Neural cell (in vitro differentiated cells): ENCODE results near the gene PHOX2B. TPM values are rescaled to one million over a fixed set of nuclear protein-coding genes. Genes with fewer than 3 reads are reported as not detected.

Experiments
- H2AFZ ChIP-seq: fragments of 200-600, 300-800 bp; sonication (generic), shearing (Covaris generic); 2 replicates; pipeline ENCODE4 v1.6.0; 2014; ENCODE audit warnings: low read depth, mild to moderate bottlenecking, antibody characterized with exemption, low read length, moderate library complexity
- H3F3A ChIP-seq: fragments of 200-600 bp; shearing (Covaris generic); 2 replicates; pipeline ENCODE4 v1.6.1; 2016; ENCODE audit warnings: mild to moderate bottlenecking, moderate library complexity, mixed read lengths, antibody characterized with exemption, low read length; ENCODE audit not compliant: insufficient read depth, poor library complexity, severe bottlenecking
- H3K27ac ChIP-seq: fragments of 200-600, 300-800 bp; sonication (generic), shearing (Covaris generic); 2 replicates; pipeline ENCODE4 v1.5.1; 2014; ENCODE audit warnings: mild to moderate bottlenecking, low read length, moderate library complexity
- H3K27me3 ChIP-seq: fragments of 300-800, 200-600 bp; sonication (generic), shearing (Covaris generic); 2 replicates; pipeline ENCODE4 v1.6.0; 2014; ENCODE audit warnings: mild to moderate bottlenecking, low read depth, low read length, moderate library complexity; ENCODE audit not compliant: insufficient read depth
- H3K36me3 ChIP-seq: fragments of 300-800, 200-600 bp; sonication (generic), shearing (Covaris generic); 2 replicates; pipeline ENCODE4 v1.5.1; 2014; ENCODE audit warnings: mild to moderate bottlenecking, antibody characterized with exemption, low read length, moderate library complexity; ENCODE audit not compliant: insufficient read depth
- H3K4me2 ChIP-seq: fragments of 300-800, 200-600 bp; sonication (generic), shearing (Covaris generic); 2 replicates; pipeline ENCODE4 v1.6.0; 2014; ENCODE audit warnings: mild to moderate bottlenecking, low read length
- H3K4me3 ChIP-seq: fragments of 300-800, 200-600 bp; sonication (generic), shearing (Covaris generic); 2 replicates; pipeline ENCODE4 v1.5.1; 2014; ENCODE audit warnings: mild to moderate bottlenecking, low read length, moderate library complexity
- H3K79me2 ChIP-seq: fragments of 200-600 bp; shearing (Covaris generic); replicated peaks from 2 replicates; pipeline ENCODE4 v1.6.0; 2014; ENCODE audit warnings: mild to moderate bottlenecking, low read length, moderate library complexity; ENCODE audit not compliant: insufficient read depth
- H3K9ac ChIP-seq: fragments of 300-800, 200-600 bp; sonication (generic), shearing (Covaris generic); 2 replicates; pipeline ENCODE4 v1.6.1; 2016; ENCODE audit warnings: mild to moderate bottlenecking, low read length, mixed read lengths
- H3K9me2 ChIP-seq: fragments of 200-600 bp; shearing (Covaris generic); 2 replicates; pipeline ENCODE4 v1.6.1; 2016; ENCODE audit warnings: mild to moderate bottlenecking, low read length, mixed read lengths; ENCODE audit not compliant: insufficient read depth
- H3K9me3 ChIP-seq: fragments of 200-600, 300-800 bp; sonication (generic), shearing (Covaris generic); 2 replicates; pipeline ENCODE4 v1.6.1; 2016; ENCODE audit warnings: mild to moderate bottlenecking, mixed run types, low read length, moderate library complexity, mixed read lengths
- H4K20me1 ChIP-seq: fragments of 200-600 bp; shearing (Covaris generic); 2 replicates; pipeline ENCODE4 v1.6.1; 2016; ENCODE audit warnings: mild to moderate bottlenecking, mixed run types; ENCODE audit not compliant: insufficient read depth
- EP300 ChIP-seq: fragments of 450-650 bp; conservative IDR thresholded peaks from 2 replicates; pipeline ENCODE4 v1.6.1; 2014; ENCODE audit warnings: antibody characterized with exemption, mild to moderate bottlenecking, moderate library complexity; ENCODE audit not compliant: poor library complexity, severe bottlenecking
- EZH2 ChIP-seq: fragments of 200-600, 300-800 bp; shearing (Covaris generic), sonication (generic); IDR thresholded peaks from 2 replicates; pipeline ENCODE4 v1.6.1; 2014; ENCODE audit warnings: antibody characterized with exemption, low read length, borderline replicate concordance, mild to moderate bottlenecking; ENCODE audit not compliant: insufficient read depth, poor library complexity, severe bottlenecking
- MXI1 ChIP-seq: fragments of 450-650 bp; conservative IDR thresholded peaks from 2 replicates; pipeline ENCODE4 v1.6.1; 2014; ENCODE audit warnings: antibody characterized with exemption, mild to moderate bottlenecking; ENCODE audit not compliant: poor library complexity, severe bottlenecking
- POLR2AphosphoS5 ChIP-seq: IDR thresholded peaks from 2 replicates; pipeline ENCODE4 v1.6.1; 2012
- RAD21 ChIP-seq: fragments of 450-650 bp; conservative IDR thresholded peaks from 2 replicates; pipeline ENCODE4 v1.6.1; 2014; ENCODE audit warnings: antibody characterized with exemption, mild to moderate bottlenecking, moderate library complexity
- SMC3 ChIP-seq: fragments of 450-650 bp; conservative IDR thresholded peaks from 2 replicates; pipeline ENCODE4 v1.6.1; 2014; ENCODE audit warnings: antibody characterized with exemption, mild to moderate bottlenecking, moderate library complexity; ENCODE audit not compliant: poor library complexity
- TAF1 ChIP-seq: IDR thresholded peaks from 2 replicates; pipeline ENCODE4 v1.6.1; 2012; ENCODE audit warnings: low read depth
- polyA plus RNA-seq: library from polyadenylated mRNA; depleted of rRNA; stranded (reverse); fragments of >200 nt; gene quantifications from 2 replicates; pipeline ENCODE4 v1.2.3, GENCODE V29; 2014
- TF ChIP-seq, protein P1 (sequence below): IDR thresholded peaks from 2 replicates; pipeline ENCODE4 v1.6.1; 2012; ENCODE audit warnings: borderline replicate concordance
- TF ChIP-seq, protein P2 (sequence below): fragments of 450-650 bp; IDR thresholded peaks from 2 replicates; pipeline ENCODE4 v1.5.1; 2014; ENCODE audit warnings: antibody characterized with exemption, mild to moderate bottlenecking, moderate library complexity; ENCODE audit not compliant: poor library complexity, severe bottlenecking

Gene PHOX2B
- polyA plus RNA-seq, 1 donor from 2014 or later, result not detected

DNA sequence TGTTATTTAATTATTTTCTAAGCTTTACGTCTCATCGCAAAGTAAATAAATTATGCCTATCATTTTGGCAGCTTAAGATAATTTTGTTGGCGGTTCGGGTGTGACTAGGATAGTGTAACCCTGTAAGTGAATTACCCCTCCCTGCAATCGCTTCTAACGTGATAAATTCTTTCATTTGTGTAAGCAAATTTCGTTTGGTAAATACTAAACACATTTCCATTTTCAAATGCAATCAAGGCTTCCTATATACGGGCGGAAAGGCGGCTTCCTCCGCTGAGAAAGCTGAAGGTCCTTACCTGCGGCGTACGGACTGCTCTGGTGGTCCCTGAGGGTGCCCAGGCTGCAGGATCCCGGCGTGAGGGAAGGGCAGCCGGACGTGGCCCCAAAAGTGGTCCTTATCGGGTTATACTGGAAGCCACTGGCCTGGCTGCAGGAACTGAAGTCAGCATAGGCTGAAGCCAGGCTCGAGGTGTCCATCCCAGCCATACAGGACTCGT lies 403 bp downstream of the PHOX2B start:
- Histone ChIP-seq H3K9me3 (peaks cover 8% of the 10 kb centered on the region), H3K9ac (no peak overlapping the region), H3K36me3 (no peaks in the 10 kb centered on the region), H4K20me1 (no peaks in the 10 kb centered on the region), H3K9me2 (no peaks in the 10 kb centered on the region), H3K4me2 (no peak overlapping the region), H2AFZ (no peak overlapping the region), H3K79me2 (no peaks in the 10 kb centered on the region), H3K27me3 (peaks cover 99% of the 10 kb centered on the region), H3F3A (no peaks in the 10 kb centered on the region), H3K27ac (no peak overlapping the region), H3K4me3 (no peak overlapping the region)
- TF ChIP-seq TAF1 (no peak), EP300 (no peak), POLR2AphosphoS5 (peak; percentile 53), MXI1 (no peak), RAD21 (no peak), SMC3 (no peak), EZH2 (peak; percentile 50)
- TF ChIP-seq, protein P1, sequence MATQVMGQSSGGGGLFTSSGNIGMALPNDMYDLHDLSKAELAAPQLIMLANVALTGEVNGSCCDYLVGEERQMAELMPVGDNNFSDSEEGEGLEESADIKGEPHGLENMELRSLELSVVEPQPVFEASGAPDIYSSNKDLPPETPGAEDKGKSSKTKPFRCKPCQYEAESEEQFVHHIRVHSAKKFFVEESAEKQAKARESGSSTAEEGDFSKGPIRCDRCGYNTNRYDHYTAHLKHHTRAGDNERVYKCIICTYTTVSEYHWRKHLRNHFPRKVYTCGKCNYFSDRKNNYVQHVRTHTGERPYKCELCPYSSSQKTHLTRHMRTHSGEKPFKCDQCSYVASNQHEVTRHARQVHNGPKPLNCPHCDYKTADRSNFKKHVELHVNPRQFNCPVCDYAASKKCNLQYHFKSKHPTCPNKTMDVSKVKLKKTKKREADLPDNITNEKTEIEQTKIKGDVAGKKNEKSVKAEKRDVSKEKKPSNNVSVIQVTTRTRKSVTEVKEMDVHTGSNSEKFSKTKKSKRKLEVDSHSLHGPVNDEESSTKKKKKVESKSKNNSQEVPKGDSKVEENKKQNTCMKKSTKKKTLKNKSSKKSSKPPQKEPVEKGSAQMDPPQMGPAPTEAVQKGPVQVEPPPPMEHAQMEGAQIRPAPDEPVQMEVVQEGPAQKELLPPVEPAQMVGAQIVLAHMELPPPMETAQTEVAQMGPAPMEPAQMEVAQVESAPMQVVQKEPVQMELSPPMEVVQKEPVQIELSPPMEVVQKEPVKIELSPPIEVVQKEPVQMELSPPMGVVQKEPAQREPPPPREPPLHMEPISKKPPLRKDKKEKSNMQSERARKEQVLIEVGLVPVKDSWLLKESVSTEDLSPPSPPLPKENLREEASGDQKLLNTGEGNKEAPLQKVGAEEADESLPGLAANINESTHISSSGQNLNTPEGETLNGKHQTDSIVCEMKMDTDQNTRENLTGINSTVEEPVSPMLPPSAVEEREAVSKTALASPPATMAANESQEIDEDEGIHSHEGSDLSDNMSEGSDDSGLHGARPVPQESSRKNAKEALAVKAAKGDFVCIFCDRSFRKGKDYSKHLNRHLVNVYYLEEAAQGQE, result no peak
- TF ChIP-seq, protein P2, sequence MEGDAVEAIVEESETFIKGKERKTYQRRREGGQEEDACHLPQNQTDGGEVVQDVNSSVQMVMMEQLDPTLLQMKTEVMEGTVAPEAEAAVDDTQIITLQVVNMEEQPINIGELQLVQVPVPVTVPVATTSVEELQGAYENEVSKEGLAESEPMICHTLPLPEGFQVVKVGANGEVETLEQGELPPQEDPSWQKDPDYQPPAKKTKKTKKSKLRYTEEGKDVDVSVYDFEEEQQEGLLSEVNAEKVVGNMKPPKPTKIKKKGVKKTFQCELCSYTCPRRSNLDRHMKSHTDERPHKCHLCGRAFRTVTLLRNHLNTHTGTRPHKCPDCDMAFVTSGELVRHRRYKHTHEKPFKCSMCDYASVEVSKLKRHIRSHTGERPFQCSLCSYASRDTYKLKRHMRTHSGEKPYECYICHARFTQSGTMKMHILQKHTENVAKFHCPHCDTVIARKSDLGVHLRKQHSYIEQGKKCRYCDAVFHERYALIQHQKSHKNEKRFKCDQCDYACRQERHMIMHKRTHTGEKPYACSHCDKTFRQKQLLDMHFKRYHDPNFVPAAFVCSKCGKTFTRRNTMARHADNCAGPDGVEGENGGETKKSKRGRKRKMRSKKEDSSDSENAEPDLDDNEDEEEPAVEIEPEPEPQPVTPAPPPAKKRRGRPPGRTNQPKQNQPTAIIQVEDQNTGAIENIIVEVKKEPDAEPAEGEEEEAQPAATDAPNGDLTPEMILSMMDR, result no peak

DNA sequence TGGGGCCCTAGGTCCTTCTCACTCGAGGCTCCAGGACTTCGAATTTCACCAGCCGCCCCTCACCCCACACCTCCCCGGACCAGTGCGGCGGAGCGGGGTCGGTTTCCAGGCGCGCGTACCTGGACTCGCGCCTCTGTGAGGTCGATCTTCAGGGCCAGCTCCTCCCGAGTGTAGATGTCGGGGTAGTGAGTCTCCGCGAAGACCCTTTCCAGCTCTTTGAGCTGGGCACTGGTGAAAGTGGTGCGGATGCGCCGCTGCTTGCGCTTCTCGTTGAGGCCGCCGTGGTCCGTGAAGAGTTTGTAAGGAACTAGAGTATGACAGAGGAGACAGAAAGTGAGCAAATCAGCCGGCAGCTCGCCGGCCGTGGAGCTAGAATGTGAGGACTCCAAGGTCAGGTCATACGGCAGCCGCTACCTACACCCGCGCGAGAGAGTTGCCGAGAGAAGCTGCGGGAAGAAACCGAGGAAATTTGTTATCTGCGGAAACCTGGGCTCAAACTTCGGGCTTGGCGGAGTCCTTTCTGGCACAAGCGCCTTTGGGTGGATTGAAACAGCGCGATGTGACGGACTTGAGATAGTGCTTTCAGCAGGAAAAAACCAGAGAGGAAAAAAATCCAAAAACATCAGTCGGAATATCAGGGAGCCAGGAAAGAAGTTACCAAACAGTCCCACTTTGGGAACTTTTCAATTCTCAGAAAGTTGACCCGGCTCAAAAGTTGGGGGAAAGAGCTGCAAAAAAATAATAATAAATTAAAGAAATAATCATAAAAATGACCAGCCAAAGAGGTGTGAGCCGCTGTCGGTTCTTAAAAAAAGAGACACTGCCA lies 1.1 kb downstream of the PHOX2B start:
- H3K27me3 ChIP-seq, result peaks cover 99% of the 10 kb centered on the region
- no peak overlapping the region for H2AFZ ChIP-seq
- H3K9me3 ChIP-seq, result peaks cover 8% of the 10 kb centered on the region
- no peaks in the 10 kb centered on the region for H3K79me2 ChIP-seq
- H3K9ac ChIP-seq, result no peak overlapping the region
- H3F3A ChIP-seq, result no peaks in the 10 kb centered on the region
- H3K4me3 ChIP-seq, result no peak overlapping the region
- no peak for TF ChIP-seq TAF1
- peak; percentile 91 for TF ChIP-seq EZH2
- TF ChIP-seq EP300, result no peak
- peak; percentile 35 for TF ChIP-seq POLR2AphosphoS5
- H3K27ac ChIP-seq, result no peak overlapping the region
- H3K4me2 ChIP-seq, result no peak overlapping the region
- H3K9me2 ChIP-seq, result no peaks in the 10 kb centered on the region
- no peaks in the 10 kb centered on the region for H3K36me3 ChIP-seq
- H4K20me1 ChIP-seq, result no peaks in the 10 kb centered on the region
